Stimulated activated CD8-positive, alpha-beta memory T cell treated with anti-CD3 and anti-CD28 coated beads, Interleukin-4, amount 100 ng/mL, for 1 hour (primary cell): Measurements from ENCODE around the gene DPPA3.
"Not testable (repeated sequence)": the region's sequence is repeated elsewhere in the genome, so short reads cannot be mapped to it uniquely, and the experiment has no call there.

Experiments used
- DNase-seq, 2 donors: peaks; one replicate each; pipeline ENCODE4 v3.0.0-alpha.2; 2020; ENCODE audit warnings: low read depth in 2 of 2, low spot score in 1 of 2

DPPA3 gene

DNA sequence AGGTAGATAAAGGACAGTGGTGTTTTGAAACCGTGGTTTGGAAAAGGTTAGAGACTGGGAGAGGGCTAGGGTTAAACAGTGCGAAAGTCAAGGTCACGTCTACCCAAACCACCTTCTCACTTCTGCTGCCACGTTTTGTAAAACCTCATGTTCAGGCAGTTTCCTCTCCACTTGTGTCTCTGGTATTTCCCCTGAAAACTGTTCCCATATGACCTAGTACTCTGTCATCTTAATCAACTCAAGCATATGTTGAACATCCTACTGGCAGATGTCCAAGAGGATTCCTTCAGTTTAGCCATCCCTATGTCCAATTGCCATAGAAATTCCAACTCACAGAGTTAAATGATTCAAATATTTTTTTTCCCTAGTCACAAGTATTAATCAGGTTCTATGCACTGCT is 18.5 kb downstream of the DPPA3 start:
- no peak for DNase-seq

DNA sequence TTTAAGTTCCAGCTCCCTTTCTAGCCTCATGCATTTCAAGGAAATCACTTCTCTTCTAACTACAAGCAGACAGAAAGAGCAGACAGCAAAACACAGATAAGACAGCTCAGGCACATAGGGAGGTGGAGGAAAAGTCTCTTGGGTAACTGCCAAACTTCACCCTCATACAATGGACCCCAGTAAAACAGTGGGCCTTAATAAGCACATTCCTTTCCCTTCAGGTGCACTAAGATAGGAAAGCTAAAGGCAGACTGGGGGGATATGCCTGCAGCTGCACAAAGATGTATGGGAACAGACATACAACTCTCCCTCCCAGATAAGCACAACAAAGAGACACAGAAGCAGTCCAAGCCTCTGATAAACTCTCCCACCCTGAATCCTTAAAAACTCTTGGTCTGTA is 19.8 kb downstream of the DPPA3 start:
- DNase-seq = not testable (repeated sequence)

DNA sequence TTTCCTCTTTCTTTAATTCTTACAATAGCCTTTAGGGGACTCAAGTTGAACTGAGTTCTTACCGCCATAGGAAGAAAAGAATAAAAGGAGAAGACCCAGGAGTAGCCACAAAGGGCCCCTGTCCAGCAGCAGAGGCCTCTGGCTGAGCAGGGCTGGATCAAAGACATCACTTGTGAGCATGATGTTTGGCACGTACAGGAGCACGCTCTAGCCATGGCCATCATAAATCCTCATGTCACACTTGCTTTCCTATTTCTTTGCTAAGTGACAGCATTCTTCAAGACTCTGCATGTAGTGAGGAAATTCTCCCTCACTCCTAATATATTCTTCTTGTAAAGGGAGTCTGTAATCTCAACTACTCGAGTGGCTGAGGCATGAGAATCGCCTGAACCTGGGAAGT is 20.3 kb downstream of the DPPA3 start:
- DNase-seq = no peak

- DNase-seq = no peak
These were observed 21.8 kb downstream of the DPPA3 start for GRCh38 chr12:7732993-7733392.

DNA sequence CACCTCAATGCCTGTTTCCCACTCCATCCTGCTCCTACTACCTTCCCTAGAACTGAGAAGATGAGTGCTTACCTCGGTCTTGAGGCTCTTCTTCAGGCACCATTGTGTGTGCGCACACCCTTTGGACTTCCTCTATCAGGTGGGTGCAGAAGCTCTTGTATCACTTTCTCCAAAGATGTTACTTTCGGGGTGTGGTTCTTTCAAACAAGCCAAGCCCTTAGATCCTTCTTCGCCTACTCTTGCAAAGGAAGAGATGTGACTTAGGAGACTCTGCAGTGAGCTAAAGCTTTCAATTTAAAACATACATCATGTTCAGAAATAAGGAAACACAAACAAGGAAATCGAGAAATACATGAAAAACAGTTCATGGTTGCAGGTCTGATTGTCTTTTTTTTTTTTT is 36.0 kb downstream of the DPPA3 start, which contains the start of gene CLEC4C:
TSS of gene CLEC4C (minus strand) at position 130 of the 400 bp plus-strand sequence. CDS start at position 103, 27 bp downstream.
- DNase-seq = no peak

DNA sequence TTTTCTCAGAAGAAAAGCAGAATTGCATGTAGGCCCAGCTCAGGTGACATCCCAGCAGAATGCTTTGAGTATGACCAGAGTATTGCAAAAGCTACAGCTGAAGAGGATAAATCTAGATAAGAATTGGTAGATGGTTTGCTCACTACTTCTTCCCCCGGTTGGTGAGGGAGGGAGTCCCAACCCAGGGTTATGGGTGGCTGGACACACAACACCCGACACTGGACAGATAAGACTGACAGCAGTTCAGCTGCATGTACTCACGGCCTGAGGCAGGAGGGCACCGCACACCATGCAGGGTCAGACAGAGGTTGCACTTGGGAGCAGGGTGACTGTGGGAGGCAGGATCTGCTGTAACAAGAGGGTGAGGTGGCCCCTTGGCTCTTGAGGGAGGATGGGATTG is 37.6 kb downstream of the DPPA3 start:
- no peak for DNase-seq

DNA sequence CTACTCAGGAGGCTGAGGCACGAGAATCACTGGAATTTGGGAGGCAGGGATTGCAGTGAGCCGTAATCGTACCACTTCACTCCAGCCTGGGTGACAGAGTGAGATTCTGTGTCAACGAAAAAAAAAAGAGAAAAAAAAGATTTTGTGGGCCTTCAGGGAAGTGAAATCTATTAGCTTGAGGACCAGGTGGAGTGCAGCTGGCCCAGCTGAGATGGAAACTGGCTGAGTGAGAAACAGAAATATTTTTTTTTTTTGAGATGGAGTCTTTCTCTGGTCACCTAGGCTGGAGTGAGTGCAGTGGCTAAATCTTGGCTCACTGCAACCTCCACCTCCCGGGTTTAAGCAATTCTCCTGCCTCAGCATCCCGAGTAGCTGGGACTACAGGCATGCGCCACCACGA is 38.2 kb downstream of the DPPA3 start:
- no peak for DNase-seq

DNA sequence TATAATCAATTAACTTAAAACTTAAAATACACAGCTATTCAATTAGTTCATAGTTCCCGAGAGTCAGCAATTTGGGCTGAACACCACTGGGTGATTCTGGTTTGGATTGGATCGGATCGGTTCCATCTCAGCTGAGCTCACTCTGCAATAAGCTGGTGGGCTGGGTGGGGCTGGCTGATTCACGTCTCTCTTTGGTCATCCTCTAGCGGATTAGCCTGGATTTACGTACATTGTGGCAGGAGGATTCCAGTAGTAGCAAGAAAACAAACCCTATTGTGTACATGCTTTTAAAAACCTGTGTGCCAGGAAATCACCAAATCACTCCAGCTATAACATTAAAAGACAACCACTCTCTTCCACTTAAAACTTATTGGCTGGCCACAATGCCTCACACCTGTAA is 39.1 kb downstream of the DPPA3 start:
- no peak for DNase-seq

GRCh38 chr12:7751394-7751793 is 40.2 kb downstream of the DPPA3 start:
- no peak for DNase-seq

GRCh38 chr12:7751941-7752922 is 41.0 kb downstream of the DPPA3 start:
- not testable (repeated sequence) for DNase-seq

DNA sequence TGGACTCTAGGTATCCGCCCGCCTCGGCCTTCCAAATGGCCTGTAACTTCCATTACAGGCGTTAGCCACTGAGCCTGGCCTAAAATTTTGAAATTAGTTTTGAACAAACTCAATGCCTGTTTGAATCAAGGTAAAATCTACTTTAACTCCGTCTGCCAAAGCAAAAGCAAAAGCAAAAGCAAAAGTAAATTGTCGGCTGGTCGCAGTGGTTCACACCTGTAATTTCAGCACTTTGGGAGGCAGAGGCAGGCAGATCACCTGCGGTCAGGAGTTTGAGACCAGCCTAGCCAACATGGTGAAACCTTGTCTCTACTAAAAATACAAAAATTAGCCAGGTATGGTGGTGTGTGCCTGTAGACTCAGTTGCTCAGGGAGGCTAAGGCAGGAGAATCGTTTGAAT is 44.4 kb downstream of the DPPA3 start:
- not testable (repeated sequence) for DNase-seq

DNA sequence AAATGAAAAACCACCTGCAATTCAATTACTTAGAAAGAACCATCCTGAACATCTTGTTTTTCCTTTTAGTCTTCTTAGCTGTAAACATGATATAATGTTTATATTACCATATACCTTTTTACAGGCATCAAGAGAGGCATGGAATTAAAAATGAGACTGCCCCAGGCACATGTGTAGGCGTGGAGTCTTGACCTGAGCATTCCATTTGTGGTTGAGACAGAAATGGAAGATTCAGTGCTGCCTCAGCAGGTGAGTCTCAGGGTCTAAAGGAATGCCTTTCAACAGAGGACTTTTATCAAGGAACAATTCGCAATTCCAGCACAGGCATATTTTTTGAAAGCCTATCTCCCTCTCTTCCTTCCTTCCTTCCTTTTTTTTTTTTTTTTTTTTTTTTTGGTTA is 45.8 kb downstream of the DPPA3 start:
- DNase-seq = no peak

GRCh38 chr12:7758766-7759140 is 47.5 kb downstream of the DPPA3 start:
- DNase-seq = no peak
